HG02870 (cell line): ENCODE results near the gene DOK6.
"Not testable (repeated sequence)": the region's sequence is repeated elsewhere in the genome, so short reads cannot be mapped to it uniquely, and the experiment has no call there.

ENCODE experiments used
- ATAC-seq: cut with Tn5 transposase; IDR thresholded peaks from one replicate; pipeline ENCODE4 v1.9.1; 2021; ENCODE audit warnings: mild to moderate bottlenecking, moderate library complexity; ENCODE audit not compliant: unreplicated experiment

DOK6 gene

GRCh38 chr18:69853051-69853450 is 452.4 kb downstream of the DOK6 start:
- no peak for ATAC-seq

- ATAC-seq: no peak
These were observed 453.8 kb downstream of the DOK6 start for GRCh38 chr18:69854455-69854854.

GRCh38 chr18:69858897-69859296 is 458.2 kb downstream of the DOK6 start:
- no peak for ATAC-seq

- peak; percentile 83 for ATAC-seq
These were observed 464.1 kb downstream of the DOK6 start for GRCh38 chr18:69864802-69865201.

GRCh38 chr18:69865776-69866175 is 465.1 kb downstream of the DOK6 start:
- ATAC-seq: no peak

GRCh38 chr18:69866212-69866611 is 465.5 kb downstream of the DOK6 start:
- no peak for ATAC-seq

GRCh38 chr18:69870736-69871135 is 470.0 kb downstream of the DOK6 start:
- ATAC-seq: no peak

GRCh38 chr18:69871363-69871762 is 470.7 kb downstream of the DOK6 start:
- ATAC-seq: no peak

- no peak for ATAC-seq
These were observed 472.0 kb downstream of the DOK6 start for GRCh38 chr18:69872661-69873060.

- no peak for ATAC-seq
These were observed 473.4 kb downstream of the DOK6 start for GRCh38 chr18:69874058-69874457.

GRCh38 chr18:69876490-69876889 is 475.8 kb downstream of the DOK6 start:
- ATAC-seq: no peak

- ATAC-seq: no peak
These were observed 477.7 kb downstream of the DOK6 start for GRCh38 chr18:69878213-69878933.

- not testable (repeated sequence) for ATAC-seq
These were observed 478.4 kb downstream of the DOK6 start for GRCh38 chr18:69879051-69879450.

GRCh38 chr18:69880083-69880482 is 479.4 kb downstream of the DOK6 start:
- ATAC-seq: no peak

- ATAC-seq: peak; percentile 33
These were observed 482.4 kb downstream of the DOK6 start for GRCh38 chr18:69882965-69883668.

- ATAC-seq: no peak
These were observed 483.1 kb downstream of the DOK6 start for GRCh38 chr18:69883781-69884180.

- ATAC-seq: no peak
These were observed 484.7 kb downstream of the DOK6 start for GRCh38 chr18:69885355-69885754.

- ATAC-seq: peak; percentile 76
These were observed 485.3 kb downstream of the DOK6 start for GRCh38 chr18:69885841-69886531.

- no peak for ATAC-seq
These were observed 486.6 kb downstream of the DOK6 start for GRCh38 chr18:69887256-69887655.

GRCh38 chr18:69889009-69889408 is 488.3 kb downstream of the DOK6 start:
- ATAC-seq: peak; percentile 32

GRCh38 chr18:69890558-69890957 is 489.9 kb downstream of the DOK6 start:
- ATAC-seq: no peak

GRCh38 chr18:69894467-69894866 is 493.8 kb downstream of the DOK6 start:
- ATAC-seq: no peak
